Measurements from ENCODE around the gene ZCCHC8.
"Not testable (repeated sequence)": the region's sequence is repeated elsewhere in the genome, so short reads cannot be mapped to it uniquely, and the experiment has no call there.

ZCCHC8 gene

GRCh38 chr12:122438822-122439221 is 61.9 kb downstream of the ZCCHC8 start:
- H3K27ac ChIP-seq; DNase-seq (ENCODE audit: low read depth, low spot score): not testable (repeated sequence)

DNA sequence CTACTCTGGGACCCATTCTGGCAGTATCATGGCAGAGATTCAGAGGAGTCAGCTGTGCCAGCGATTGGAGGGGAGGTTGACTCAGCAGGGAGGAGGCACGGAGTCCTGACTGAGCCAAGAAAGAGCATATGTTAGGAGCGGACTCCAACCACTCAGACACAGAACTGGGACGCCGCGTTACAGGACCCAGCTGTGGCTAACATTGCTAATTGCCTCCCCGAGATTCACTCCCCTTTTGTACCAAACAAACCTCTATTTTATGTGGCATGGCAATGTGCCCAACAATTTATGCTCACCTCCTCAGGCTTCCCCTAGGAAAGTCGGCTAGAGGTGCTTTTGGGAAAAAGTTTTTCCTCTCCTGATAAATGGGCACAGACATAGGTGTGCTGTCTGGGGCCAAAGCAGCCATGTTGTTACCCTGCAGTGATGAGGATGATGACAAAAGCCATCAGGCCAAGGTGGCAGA is 63.0 kb downstream of the ZCCHC8 start:
- H3K27ac ChIP-seq: no peak overlapping the region
- no peak for DNase-seq (ENCODE audit: low read depth, low spot score)

DNA sequence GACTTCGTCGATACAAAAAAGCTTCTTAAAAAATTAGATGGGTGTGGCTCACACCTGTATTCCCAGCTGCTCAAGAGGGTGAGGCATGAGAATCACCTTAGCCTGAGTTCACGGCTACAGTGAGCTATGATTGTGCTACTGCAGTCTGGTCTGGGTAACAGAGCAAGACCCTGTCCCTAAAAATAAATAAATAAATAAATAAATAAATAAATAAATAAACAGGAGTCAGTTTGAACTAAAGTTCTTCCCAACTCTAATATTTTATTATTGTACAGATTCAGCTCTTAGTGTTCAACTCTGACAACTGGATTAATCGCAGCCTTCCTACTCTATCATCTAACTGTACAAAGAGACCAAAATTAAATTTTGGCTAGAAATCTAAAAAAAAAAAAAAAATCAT is 65.5 kb downstream of the ZCCHC8 start:
- no peak for DNase-seq (ENCODE audit: low read depth, low spot score)
- no peak overlapping the region for H3K27ac ChIP-seq

- H3K27ac ChIP-seq; DNase-seq (ENCODE audit: low read depth, low spot score): not testable (repeated sequence)
Observed at GRCh38 chr12:122429043-122429442, 71.7 kb downstream of the ZCCHC8 start.

GRCh38 chr12:122427403-122427802 is 73.3 kb downstream of the ZCCHC8 start:
- DNase-seq (ENCODE audit: low read depth, low spot score): no peak
- no peak overlapping the region for H3K27ac ChIP-seq

- peak overlapping the region; percentile 95 for H3K27ac ChIP-seq
- DNase-seq (ENCODE audit: low read depth, low spot score): no peak
Observed at GRCh38 chr12:122423258-122424165, 77.2 kb downstream of the ZCCHC8 start.

GRCh38 chr12:122422730-122423257 is 77.9 kb downstream of the ZCCHC8 start:
- H3K27ac ChIP-seq: peak overlapping the region; percentile 95
- no peak for DNase-seq (ENCODE audit: low read depth, low spot score)

GRCh38 chr12:122421821-122422729 is 78.7 kb downstream of the ZCCHC8 start, which contains the start of gene CLIP1:
Gene CLIP1 (minus strand): TSS chr12:122422669. CDS start chr12:122380452, 42,217 bp downstream.
- peak within 1 kb of the TSS; percentile 95 for H3K27ac ChIP-seq
- DNase-seq (ENCODE audit: low read depth, low spot score): no peak
